Myocyte (in vitro differentiated cells): Measurements from ENCODE around the gene KCNH5. TPM values are rescaled to one million over a fixed set of nuclear protein-coding genes. Genes with fewer than 3 reads are reported as not detected.
"Not testable (repeated sequence)": the region's sequence is repeated elsewhere in the genome, so short reads cannot be mapped to it uniquely, and the experiment has no call there.

Experiments used
- DNase-seq: peaks from one replicate; pipeline ENCODE4 v3.0.0-alpha.2; 2012; ENCODE audit warnings: low read depth
- total RNA-seq: library from RNA; depleted of rRNA; stranded (reverse); fragments of >200 nt; gene quantifications from 2 replicates; pipeline ENCODE4 v1.2.3, GENCODE V29; 2014

KCNH5 gene
- total RNA-seq, 1 donor from 2014 or later = not detected

GRCh38 chr14:62894736-62895135, 150.5 kb downstream of the KCNH5 start:
- DNase-seq = no peak

GRCh38 chr14:62889364-62889763, 155.9 kb downstream of the KCNH5 start:
- DNase-seq = no peak

GRCh38 chr14:62886461-62886860, 158.8 kb downstream of the KCNH5 start:
- no peak for DNase-seq

GRCh38 chr14:62885451-62885850, 159.8 kb downstream of the KCNH5 start:
- DNase-seq = no peak

DNA sequence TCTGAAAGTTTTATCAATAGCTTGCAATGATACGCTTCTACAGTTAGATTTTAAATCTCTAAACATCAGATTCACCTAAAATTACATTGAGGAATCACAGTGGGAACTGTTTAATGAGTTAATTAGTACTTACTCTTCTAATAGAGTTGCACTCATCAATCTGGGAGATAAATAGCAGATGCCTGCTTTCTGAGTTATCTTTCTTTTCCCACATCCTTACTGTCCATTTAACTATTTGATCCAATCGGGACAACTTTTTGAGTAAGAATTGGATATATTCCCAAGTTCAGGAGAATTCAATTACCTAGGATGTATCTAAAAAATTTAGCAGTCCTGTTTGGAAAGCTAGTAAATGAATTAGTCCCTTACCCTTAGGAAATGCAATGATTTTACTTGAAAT, 162.3 kb downstream of the KCNH5 start:
- DNase-seq = no peak

GRCh38 chr14:62866376-62866775, 178.9 kb downstream of the KCNH5 start:
- no peak for DNase-seq

GRCh38 chr14:62864588-62864987, 180.7 kb downstream of the KCNH5 start:
- DNase-seq = no peak

GRCh38 chr14:62858011-62858410, 187.2 kb downstream of the KCNH5 start:
- DNase-seq = not testable (repeated sequence)

DNA sequence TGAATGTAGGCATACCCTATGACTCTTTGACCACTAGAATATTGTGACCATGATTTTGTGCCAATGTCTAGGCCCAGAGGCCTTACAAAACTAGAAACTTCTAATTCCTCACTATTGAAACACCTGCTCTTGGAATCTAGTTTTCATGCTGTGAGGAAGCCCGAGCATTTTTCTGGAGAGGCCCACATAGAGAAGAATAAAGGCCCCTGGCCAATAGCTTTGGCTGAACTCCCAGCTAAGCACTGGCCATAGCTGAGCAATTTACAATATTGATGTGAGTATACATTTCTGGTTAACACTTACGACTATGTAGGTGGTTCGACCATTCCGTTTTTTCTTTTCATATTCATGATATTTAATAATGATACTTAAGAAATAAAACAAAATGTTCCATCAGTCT, 190.3 kb downstream of the KCNH5 start:
- DNase-seq = no peak

DNA sequence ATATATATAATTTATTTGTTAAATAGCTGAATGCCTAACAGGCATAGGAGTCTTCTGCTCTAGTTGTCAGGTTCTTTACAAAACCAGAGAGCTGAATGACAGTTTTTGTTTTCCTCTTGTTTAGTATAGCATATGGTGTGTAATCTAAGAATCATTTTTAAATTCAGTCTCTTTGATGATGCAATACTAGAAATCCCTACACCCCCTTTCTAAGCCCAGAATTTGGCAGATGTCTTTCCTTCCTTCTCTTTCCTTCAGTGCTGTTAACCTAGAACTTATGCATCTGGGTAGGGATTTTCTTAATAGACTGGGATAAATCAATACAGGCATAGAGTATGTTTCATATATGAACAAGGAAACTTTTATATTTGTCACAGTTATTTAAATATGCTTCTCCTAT, 198.1 kb downstream of the KCNH5 start:
- DNase-seq = no peak

DNA sequence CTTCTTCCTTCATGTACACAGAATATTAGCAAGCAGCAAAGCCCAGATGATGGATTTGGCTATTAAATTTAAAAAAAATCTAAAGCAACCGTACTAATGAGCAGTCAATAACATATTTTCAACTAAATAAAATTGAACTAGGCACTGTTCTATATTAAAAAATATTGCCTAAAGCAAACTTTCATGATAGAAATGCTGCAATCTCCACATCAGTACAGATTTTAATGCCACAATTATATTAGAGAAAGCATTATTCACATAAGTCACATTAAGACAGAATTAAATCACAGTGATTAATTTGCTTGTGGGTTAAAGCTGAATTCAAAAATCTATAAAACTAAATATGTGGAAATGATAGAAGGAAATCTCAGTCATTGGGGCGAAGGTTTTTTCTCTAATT, 200.7 kb downstream of the KCNH5 start:
- DNase-seq = no peak

DNA sequence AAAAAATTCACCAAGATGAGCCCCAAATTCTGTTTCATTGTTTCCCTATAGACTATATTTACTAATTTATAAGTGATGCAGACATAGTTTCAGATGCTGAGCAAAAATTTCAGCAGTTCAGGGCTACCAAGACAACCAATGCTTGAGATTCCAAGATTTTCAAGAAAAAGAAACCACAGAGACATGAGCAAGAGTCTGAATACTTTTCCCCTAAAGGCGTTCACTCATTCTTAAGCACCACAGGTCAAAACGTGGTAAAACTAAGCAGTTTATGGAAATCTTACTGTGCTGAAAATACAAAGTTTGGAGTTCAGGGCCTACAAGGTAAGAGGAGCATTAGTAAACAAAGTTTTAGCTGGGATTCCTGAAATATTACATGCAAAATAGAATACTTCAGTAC, 221.2 kb downstream of the KCNH5 start:
- DNase-seq = no peak

GRCh38 chr14:62819931-62820330, 225.3 kb downstream of the KCNH5 start:
- DNase-seq = no peak

DNA sequence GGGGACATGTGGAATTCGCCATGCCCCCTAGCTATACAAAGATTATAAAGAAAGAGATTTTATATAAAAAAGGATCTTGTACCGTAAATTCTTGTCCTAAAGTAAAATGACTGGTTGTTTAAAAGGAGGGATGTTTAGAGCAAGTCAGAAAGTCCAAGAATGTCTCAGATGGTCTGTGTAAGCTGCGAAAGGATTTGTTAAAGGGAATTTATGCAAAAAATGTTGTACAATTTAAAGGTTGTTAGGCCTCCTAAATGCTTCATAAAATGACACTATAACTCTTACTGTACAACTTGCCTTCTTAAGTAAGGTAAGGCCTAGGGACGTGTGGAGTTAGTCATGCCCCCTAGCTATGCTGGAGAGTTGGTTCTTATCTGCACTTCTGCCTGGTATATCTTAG, 237.6 kb downstream of the KCNH5 start:
- no peak for DNase-seq

DNA sequence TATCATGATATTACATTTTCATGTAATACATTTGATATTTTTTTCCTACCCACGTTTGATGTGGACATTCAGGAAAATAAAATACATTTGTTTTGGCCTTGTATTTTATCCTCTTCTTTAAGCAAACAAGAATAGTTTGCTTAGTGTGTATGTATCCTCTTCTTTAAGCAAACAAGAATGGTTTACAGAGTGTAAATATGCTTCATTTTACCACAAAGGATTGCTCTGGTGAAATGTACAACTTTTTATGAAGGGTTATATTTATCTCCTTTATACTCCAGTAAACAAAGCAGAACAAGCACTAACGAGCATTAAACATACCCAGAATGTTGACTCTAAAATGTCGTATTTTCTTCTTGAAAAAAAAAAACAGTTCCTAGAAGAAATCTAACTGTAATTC, 244.7 kb downstream of the KCNH5 start:
- no peak for DNase-seq

GRCh38 chr14:62796431-62796830, 248.8 kb downstream of the KCNH5 start:
- DNase-seq = no peak

DNA sequence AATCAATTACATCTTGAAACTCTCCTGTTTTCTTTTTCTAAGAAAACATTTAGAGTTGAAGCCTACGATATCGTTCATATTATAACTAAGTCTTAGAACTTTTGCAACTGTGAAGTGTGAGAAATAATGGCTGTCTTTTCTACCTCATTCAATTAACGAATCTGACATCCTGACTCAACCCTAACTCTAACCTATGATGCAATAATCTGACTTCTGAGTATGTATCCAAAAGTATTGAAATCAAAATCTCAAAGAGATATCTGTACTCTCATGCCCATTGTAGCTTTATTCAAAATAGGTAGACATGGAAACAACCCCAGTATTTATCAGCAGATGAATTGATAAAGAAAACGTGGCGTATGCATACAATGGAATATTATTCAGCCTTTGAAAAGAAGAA, 252.7 kb downstream of the KCNH5 start:
- no peak for DNase-seq

GRCh38 chr14:62781328-62781727, 263.9 kb downstream of the KCNH5 start:
- DNase-seq = not testable (repeated sequence)

DNA sequence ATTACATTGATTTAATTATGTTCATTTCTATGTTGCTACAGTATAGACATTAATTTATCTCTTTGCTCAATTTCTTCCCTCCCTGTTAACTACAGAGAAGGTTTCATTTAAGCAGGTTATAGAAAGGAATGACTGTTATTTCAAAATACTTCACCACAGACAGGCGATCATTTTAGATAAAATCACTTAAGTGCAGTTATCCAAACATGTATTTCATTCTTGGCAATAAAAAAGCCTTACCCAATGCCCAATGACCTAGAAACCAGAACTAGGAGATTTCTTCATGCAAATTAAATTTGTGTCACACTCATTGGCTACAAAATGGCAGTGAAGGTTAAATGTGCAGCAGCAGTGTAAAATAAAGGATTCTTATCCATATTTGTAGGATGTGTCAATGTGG, 266.4 kb downstream of the KCNH5 start:
- DNase-seq = no peak

DNA sequence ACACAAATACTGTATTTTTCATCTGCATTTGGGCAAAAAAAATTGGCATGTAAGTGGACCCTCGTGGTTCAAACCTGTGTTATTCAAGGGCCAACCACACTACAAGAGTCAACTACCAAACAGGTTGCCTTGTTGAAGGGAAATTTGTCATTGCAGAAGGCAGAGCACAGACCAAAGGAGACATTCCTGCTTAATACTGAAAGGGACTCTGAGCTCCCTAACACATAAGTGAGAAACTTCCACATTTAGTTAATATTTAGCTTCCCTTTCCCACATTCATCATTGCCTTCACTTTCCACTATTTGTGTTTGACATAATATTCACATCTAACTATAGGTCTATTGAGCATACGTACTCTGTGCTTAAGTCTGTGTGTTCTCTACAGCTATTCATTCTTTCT, 266.9 kb downstream of the KCNH5 start:
- no peak for DNase-seq

- no peak for DNase-seq
Measured at GRCh38 chr14:62777510-62777909, 267.7 kb downstream of the KCNH5 start.

DNA sequence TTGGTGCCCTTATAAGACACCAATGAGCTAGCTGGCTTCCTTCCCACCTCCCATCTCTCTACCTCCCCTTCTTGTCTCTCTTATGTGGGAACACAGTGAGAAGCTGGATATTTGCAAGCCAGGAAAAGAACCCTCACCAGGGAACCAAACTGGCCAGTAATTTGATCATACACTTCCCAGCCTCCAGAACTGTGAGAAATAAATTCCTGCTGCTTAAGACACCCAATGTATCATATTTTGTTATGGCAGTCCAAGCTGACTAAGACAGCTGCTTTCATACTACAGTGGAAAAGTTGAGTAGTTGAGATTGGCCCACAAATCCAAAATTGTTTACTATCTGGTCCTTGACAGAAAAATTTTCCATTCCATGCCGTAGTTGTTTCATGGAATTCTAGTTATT, 269.0 kb downstream of the KCNH5 start:
- no peak for DNase-seq

DNA sequence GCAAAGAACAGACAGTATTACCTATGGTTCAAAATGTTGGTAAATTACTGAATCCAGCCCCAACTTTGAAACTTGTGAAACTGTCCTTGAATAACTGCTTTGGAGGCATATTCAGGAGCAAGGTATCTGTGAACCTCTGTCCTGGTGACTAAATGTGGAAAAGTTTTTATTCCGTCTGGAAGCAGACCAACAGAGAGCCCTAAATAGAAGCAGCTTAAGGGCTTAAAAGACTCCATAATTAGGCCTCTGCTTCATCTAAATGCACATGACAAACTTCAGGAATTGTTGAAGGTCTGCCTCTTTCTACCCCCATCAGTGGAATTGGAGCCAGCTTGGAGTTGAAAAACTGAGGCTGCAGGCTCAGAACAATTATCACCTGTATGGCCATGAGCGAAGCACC, 276.5 kb downstream of the KCNH5 start:
- no peak for DNase-seq

GRCh38 chr14:62763951-62764350, 281.3 kb downstream of the KCNH5 start:
- no peak for DNase-seq
